Measurements from ENCODE around the gene USP15.

The USP15 gene

GRCh38 chr12:62403031-62403430, 142.8 kb downstream of the USP15 start:
- Histone ChIP-seq H4K91ac (ENCODE audit: low read depth, low read length) (no peak overlapping the region), H4K12ac (ENCODE audit: low read depth, low read length) (no peak overlapping the region), H3K27ac (ENCODE audit: low read depth, low read length) (no peak overlapping the region), H2BK120ac (ENCODE audit: insufficient read depth, low read length, poor library complexity) (no peak overlapping the region), H4K8ac (ENCODE audit: low read depth, low read length) (no peak overlapping the region), H3K79me1 (ENCODE audit: low read length) (no peaks in the 10 kb centered on the region), H3K79me2 (ENCODE audit: control insufficient read depth, insufficient read depth, low read length, poor library complexity) (no peaks in the 10 kb centered on the region), H2AK5ac (ENCODE audit: low read length) (no peak overlapping the region), H3K14ac (ENCODE audit: low read length) (no peak overlapping the region), H3K4me3 (ENCODE audit: low read depth, low read length) (no peak overlapping the region), H2BK12ac (ENCODE audit: low read length) (no peak overlapping the region), H3K4ac (ENCODE audit: low read depth, low read length) (no peak overlapping the region), H2BK5ac (ENCODE audit: low read depth, low read length, poor library complexity) (no peak overlapping the region), H3K9me3 (ENCODE audit: insufficient read depth, low read depth, low read length) (no peaks in the 10 kb centered on the region), H3K23ac (ENCODE audit: low read length) (no peak overlapping the region), H2AFZ (ENCODE audit: insufficient read depth, low read length, poor library complexity) (no peak overlapping the region), H3K27me3 (ENCODE audit: insufficient read depth, low read length) (no peaks in the 10 kb centered on the region), H3K9ac (ENCODE audit: low read length) (no peak overlapping the region), H3K18ac (ENCODE audit: low read length) (no peak overlapping the region), H3K4me1 (ENCODE audit: control insufficient read depth in 1 of 2, insufficient read depth in 2 of 2, low read length in 2 of 2) (no peaks in the 10 kb centered on the region), H3K36me3 (ENCODE audit: control insufficient read depth in 1 of 2, insufficient read depth in 2 of 2, low read length in 2 of 2) (peaks cover under 1 to 1% of the 10 kb centered on the region in 2 experiments), H3K4me2 (ENCODE audit: low read length) (no peak overlapping the region)
- DNase-seq = no peak

- Histone ChIP-seq H2AFZ (ENCODE audit: insufficient read depth, low read length, poor library complexity) (no peak overlapping the region), H3K23ac (ENCODE audit: low read length) (no peak overlapping the region)
- no CpG with 5 or more reads among the region's 1 CpG for WGBS (ENCODE audit: extremely low coverage, insufficient coverage, insufficient read length)
These were observed 147.4 kb downstream of the USP15 start for GRCh38 chr12:62407587-62407986.

GRCh38 chr12:62409068-62409467, 148.9 kb downstream of the USP15 start:
- H2BK12ac ChIP-seq (ENCODE audit: low read length) = no peak overlapping the region
- H2AFZ ChIP-seq (ENCODE audit: insufficient read depth, low read length, poor library complexity) = no peak overlapping the region
- H3K14ac ChIP-seq (ENCODE audit: low read length) = no peak overlapping the region
- no CpG with 5 or more reads among the region's 3 CpGs for WGBS (ENCODE audit: extremely low coverage, insufficient coverage, insufficient read length)
- no peak overlapping the region for H4K8ac ChIP-seq (ENCODE audit: low read depth, low read length)
- no peaks in the 10 kb centered on the region for H3K9me3 ChIP-seq (ENCODE audit: insufficient read depth, low read depth, low read length)
- H3K18ac ChIP-seq (ENCODE audit: low read length) = no peak overlapping the region
- DNase-seq = no peak
- H2BK5ac ChIP-seq (ENCODE audit: low read depth, low read length, poor library complexity) = no peak overlapping the region
- H3K4me2 ChIP-seq (ENCODE audit: low read length) = no peak overlapping the region
- H4K91ac ChIP-seq (ENCODE audit: low read depth, low read length) = no peak overlapping the region
- no peak overlapping the region for H3K4ac ChIP-seq (ENCODE audit: low read depth, low read length)
- H3K79me2 ChIP-seq (ENCODE audit: control insufficient read depth, insufficient read depth, low read length, poor library complexity) = no peaks in the 10 kb centered on the region
- no peaks in the 10 kb centered on the region for H3K4me1 ChIP-seq (ENCODE audit: control insufficient read depth in 1 of 2, insufficient read depth in 2 of 2, low read length in 2 of 2)
- no peaks in the 10 kb centered on the region for H3K27me3 ChIP-seq (ENCODE audit: insufficient read depth, low read length)
- no peak overlapping the region for H3K4me3 ChIP-seq (ENCODE audit: low read depth, low read length)
- H2BK120ac ChIP-seq (ENCODE audit: insufficient read depth, low read length, poor library complexity) = no peak overlapping the region
- H3K23ac ChIP-seq (ENCODE audit: low read length) = no peak overlapping the region
- H4K12ac ChIP-seq (ENCODE audit: low read depth, low read length) = no peak overlapping the region
- no peak overlapping the region for H3K9ac ChIP-seq (ENCODE audit: low read length)
- H2AK5ac ChIP-seq (ENCODE audit: low read length) = no peak overlapping the region
- H3K79me1 ChIP-seq (ENCODE audit: low read length) = no peaks in the 10 kb centered on the region
- peaks cover 0 to 1% of the 10 kb centered on the region in 2 experiments for H3K36me3 ChIP-seq (ENCODE audit: control insufficient read depth in 1 of 2, insufficient read depth in 2 of 2, low read length in 2 of 2)
- H3K27ac ChIP-seq (ENCODE audit: low read depth, low read length) = no peak overlapping the region

More at GRCh38 chr12:62407587-62407986, 147.4 kb downstream of the USP15 start:
- Histone ChIP-seq H3K9me3 (ENCODE audit: insufficient read depth, low read depth, low read length) (no peaks in the 10 kb centered on the region), H2BK12ac (ENCODE audit: low read length) (no peak overlapping the region), H3K4me3 (ENCODE audit: low read depth, low read length) (no peak overlapping the region), H4K12ac (ENCODE audit: low read depth, low read length) (no peak overlapping the region), H2BK120ac (ENCODE audit: insufficient read depth, low read length, poor library complexity) (no peak overlapping the region), H3K9ac (ENCODE audit: low read length) (no peak overlapping the region), H3K27me3 (ENCODE audit: insufficient read depth, low read length) (no peaks in the 10 kb centered on the region), H3K4me2 (ENCODE audit: low read length) (no peak overlapping the region), H2AK5ac (ENCODE audit: low read length) (no peak overlapping the region), H3K79me2 (ENCODE audit: control insufficient read depth, insufficient read depth, low read length, poor library complexity) (no peaks in the 10 kb centered on the region), H3K4me1 (ENCODE audit: control insufficient read depth in 1 of 2, insufficient read depth in 2 of 2, low read length in 2 of 2) (no peaks in the 10 kb centered on the region), H4K8ac (ENCODE audit: low read depth, low read length) (no peak overlapping the region), H3K14ac (ENCODE audit: low read length) (no peak overlapping the region), H3K79me1 (ENCODE audit: low read length) (no peaks in the 10 kb centered on the region), H3K36me3 (ENCODE audit: control insufficient read depth in 1 of 2, insufficient read depth in 2 of 2, low read length in 2 of 2) (peaks cover 0 to 1% of the 10 kb centered on the region in 2 experiments), H3K27ac (ENCODE audit: low read depth, low read length) (no peak overlapping the region), H3K4ac (ENCODE audit: low read depth, low read length) (no peak overlapping the region), H3K18ac (ENCODE audit: low read length) (no peak overlapping the region), H4K91ac (ENCODE audit: low read depth, low read length) (no peak overlapping the region), H2BK5ac (ENCODE audit: low read depth, low read length, poor library complexity) (no peak overlapping the region)
- DNase-seq = no peak

GRCh38 chr12:62414180-62414579, 154.0 kb downstream of the USP15 start:
- Histone ChIP-seq H3K4me1 (ENCODE audit: control insufficient read depth in 1 of 2, insufficient read depth in 2 of 2, low read length in 2 of 2) (no peaks in the 10 kb centered on the region), H3K4ac (ENCODE audit: low read depth, low read length) (no peak overlapping the region), H3K9me3 (ENCODE audit: insufficient read depth, low read depth, low read length) (no peaks in the 10 kb centered on the region), H2AK5ac (ENCODE audit: low read length) (no peak overlapping the region), H4K12ac (ENCODE audit: low read depth, low read length) (no peak overlapping the region), H3K4me2 (ENCODE audit: low read length) (no peak overlapping the region), H2BK5ac (ENCODE audit: low read depth, low read length, poor library complexity) (no peak overlapping the region), H3K79me2 (ENCODE audit: control insufficient read depth, insufficient read depth, low read length, poor library complexity) (no peaks in the 10 kb centered on the region), H4K8ac (ENCODE audit: low read depth, low read length) (no peak overlapping the region), H3K36me3 (ENCODE audit: control insufficient read depth in 1 of 2, insufficient read depth in 2 of 2, low read length in 2 of 2) (no peaks in the 10 kb centered on the region), H3K27me3 (ENCODE audit: insufficient read depth, low read length) (no peaks in the 10 kb centered on the region), H3K23ac (ENCODE audit: low read length) (no peak overlapping the region), H3K18ac (ENCODE audit: low read length) (no peak overlapping the region), H3K79me1 (ENCODE audit: low read length) (no peaks in the 10 kb centered on the region), H3K14ac (ENCODE audit: low read length) (no peak overlapping the region), H3K4me3 (ENCODE audit: low read depth, low read length) (no peak overlapping the region), H2AFZ (ENCODE audit: insufficient read depth, low read length, poor library complexity) (no peak overlapping the region), H2BK120ac (ENCODE audit: insufficient read depth, low read length, poor library complexity) (no peak overlapping the region), H3K9ac (ENCODE audit: low read length) (no peak overlapping the region), H2BK12ac (ENCODE audit: low read length) (no peak overlapping the region), H4K91ac (ENCODE audit: low read depth, low read length) (no peak overlapping the region), H3K27ac (ENCODE audit: low read depth, low read length) (no peak overlapping the region)
- no CpG with 5 or more reads among the region's 2 CpGs for WGBS (ENCODE audit: extremely low coverage, insufficient coverage, insufficient read length)
- DNase-seq = no peak

Measured in trophoblast cell (in vitro differentiated cells and primary cell).